RCC 7860 (cell line): Measurements from ENCODE around the gene ARL14.

Experiments used
- DNase-seq: peaks from one replicate; pipeline ENCODE4 v3.0.0-alpha.2; 2015; ENCODE audit warnings: low spot score
- FAIRE-seq: peaks from 2 replicates; lab custom pipeline; 2012; peaks lifted over from hg19 to GRCh38; lab: Jason Lieb, UNC

Gene ARL14

DNA sequence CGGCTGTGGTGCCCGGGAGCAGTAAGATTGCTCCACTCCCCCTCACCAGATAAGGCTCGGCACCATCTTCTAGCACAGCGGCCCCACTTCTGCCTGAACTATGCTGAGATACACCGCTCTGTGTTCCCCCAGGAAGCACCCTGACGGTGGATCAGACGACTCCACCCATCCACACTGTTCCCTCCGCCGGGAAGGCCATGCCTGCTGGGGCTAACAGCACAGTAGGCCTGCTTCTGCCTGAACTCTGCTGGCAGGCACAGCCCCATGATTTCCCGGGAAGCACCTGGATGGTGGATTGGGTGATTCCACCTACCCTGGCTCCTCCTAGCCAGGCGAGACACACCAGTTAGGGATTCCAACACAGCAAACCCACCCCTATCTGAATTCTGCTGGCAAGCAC lies 42.8 kb downstream of the ARL14 start:
- DNase-seq (no peak), FAIRE-seq (no peak)

DNA sequence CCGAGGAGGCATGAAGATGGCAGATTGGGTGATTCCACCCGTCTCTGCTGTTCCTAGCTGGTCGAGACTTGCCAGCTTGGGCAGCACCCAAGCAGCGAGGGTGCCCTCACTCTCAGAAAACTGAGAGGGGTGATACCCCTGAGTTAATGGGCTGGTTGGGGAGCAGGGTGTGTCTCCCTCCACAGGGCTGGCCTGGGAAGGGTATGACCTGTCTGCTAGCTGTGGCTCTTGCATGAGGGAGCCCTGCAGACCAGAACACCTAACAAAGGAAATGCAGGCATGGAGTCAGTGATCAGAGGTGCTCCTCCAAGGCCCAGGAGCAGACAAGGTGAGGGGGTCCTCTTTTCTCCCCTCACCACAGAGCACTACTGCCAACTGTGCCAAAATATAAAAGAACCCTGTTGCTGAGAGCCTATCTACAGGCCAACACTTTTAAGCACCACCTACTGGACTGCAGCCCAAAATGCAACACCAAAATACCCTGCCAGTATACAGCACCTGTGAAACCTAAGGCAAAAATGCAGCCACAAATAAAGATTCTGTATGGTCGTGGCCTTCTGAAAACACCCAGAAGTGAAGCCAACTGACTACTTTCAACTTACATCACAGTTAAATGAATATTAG lies 43.3 kb downstream of the ARL14 start:
- no peak for FAIRE-seq
- DNase-seq: no peak

DNA sequence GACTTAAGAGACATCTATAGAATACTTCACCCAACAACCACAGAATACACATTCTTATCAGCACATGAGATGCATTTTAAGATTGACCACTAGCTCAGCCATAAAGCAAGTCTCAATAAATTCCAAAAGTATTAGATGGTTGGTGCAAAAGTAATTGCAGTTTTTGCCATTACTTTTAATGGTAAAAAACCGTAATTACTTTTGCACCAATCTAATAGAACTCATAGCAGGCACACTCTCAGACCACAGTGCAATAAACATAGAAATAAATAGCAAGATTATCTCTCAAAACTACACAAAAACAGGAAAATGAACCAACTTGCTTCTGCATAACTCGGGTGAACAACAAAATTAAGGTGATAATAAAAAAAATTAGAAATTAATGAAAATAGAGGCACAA lies 45.4 kb downstream of the ARL14 start:
- DNase-seq (no peak), FAIRE-seq (no peak)

DNA sequence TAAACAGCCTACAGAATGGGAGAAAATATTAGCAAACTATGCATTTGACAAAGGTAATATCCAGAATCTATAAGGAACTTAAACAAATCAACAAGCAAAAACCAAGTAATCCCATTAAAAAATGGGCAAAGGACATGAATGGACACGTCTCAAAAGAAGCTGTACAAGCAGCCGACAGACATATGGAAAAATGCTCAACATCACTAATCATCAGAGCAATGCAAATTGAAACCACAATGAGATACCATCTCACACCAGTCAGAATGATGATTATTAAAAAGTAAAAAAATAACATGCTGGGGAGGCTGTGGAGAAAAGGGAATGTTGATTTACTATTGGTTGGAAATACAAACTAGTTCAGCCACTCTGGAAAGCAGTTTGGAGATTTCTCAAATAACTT lies 48.4 kb downstream of the ARL14 start:
- no peak for DNase-seq
- FAIRE-seq: no peak
